Fibroblast of lung (primary cell): Measurements from ENCODE around the gene C2. TPM values are rescaled to one million over a fixed set of nuclear protein-coding genes. Genes with fewer than 3 reads are reported as not detected.

Source experiments
- DNase-seq, 2 donors: peaks; one replicate each; pipeline versions ENCODE4 v3.0.0 to v3.0.0-alpha.2; 2010; ENCODE audit warnings: low read depth in 2 of 2
- H2AFZ ChIP-seq: 2 replicates; pipeline ENCODE4 v1.5.1; 2012; ENCODE audit warnings: low read length, control low read depth, inconsistent platforms
- H3K27ac ChIP-seq: 2 replicates; pipeline ENCODE4 v1.5.1; 2011; ENCODE audit warnings: low read length, control low read depth; ENCODE audit not compliant: insufficient read depth
- H3K27me3 ChIP-seq: 2 replicates; pipeline ENCODE4 v1.5.1; 2011; ENCODE audit warnings: mild to moderate bottlenecking, low read length; ENCODE audit not compliant: control insufficient read depth, insufficient read depth
- H3K36me3 ChIP-seq: 2 replicates; pipeline ENCODE4 v1.5.1; 2011; ENCODE audit warnings: low read length; ENCODE audit not compliant: control insufficient read depth, insufficient read depth
- H3K4me1 ChIP-seq: 2 replicates; pipeline ENCODE4 v1.5.1; 2011; ENCODE audit warnings: low read length; ENCODE audit not compliant: control insufficient read depth, insufficient read depth; ENCODE audit errors: extremely low read depth
- H3K4me2 ChIP-seq: 2 replicates; pipeline ENCODE4 v1.5.1; 2011; ENCODE audit warnings: low read length, control low read depth; ENCODE audit not compliant: insufficient read depth; ENCODE audit errors: extremely low read depth
- H3K4me3 ChIP-seq, 4 experiments: fragments of 200-600 bp in 1 of 4; sonication (generic) in 1 of 4; replicated peaks in 1 of 4; 2 replicates each; pipeline ENCODE4 v1.5.1; 2011 to 2016; ENCODE audit warnings: low read length in 4 of 4, low read depth in 3 of 4, mild to moderate bottlenecking in 3 of 4, control low read depth in 2 of 4, inconsistent platforms in 1 of 4, mixed read lengths in 1 of 4; ENCODE audit not compliant: insufficient read depth in 1 of 4; ENCODE audit errors: control extremely low read depth in 1 of 4
- H3K79me2 ChIP-seq: 2 replicates; pipeline ENCODE4 v1.5.1; 2012; ENCODE audit warnings: mild to moderate bottlenecking, low read length, inconsistent platforms; ENCODE audit not compliant: control insufficient read depth, insufficient read depth
- H3K9ac ChIP-seq: 2 replicates; pipeline ENCODE4 v1.5.1; 2011; ENCODE audit warnings: mild to moderate bottlenecking, low read length, control low read depth; ENCODE audit not compliant: insufficient read depth
- H3K9me3 ChIP-seq: 2 replicates; pipeline ENCODE4 v1.5.1; 2012; ENCODE audit warnings: low read depth, low read length; ENCODE audit not compliant: control insufficient read depth, insufficient read depth
- H4K20me1 ChIP-seq: 2 replicates; pipeline ENCODE4 v1.5.1; 2011; ENCODE audit warnings: low read length; ENCODE audit not compliant: control insufficient read depth, insufficient read depth; ENCODE audit errors: extremely low read depth
- EZH2 ChIP-seq: IDR thresholded peaks from 2 replicates; pipeline ENCODE4 v1.5.1; 2012; ENCODE audit warnings: low read length, control low read depth, mild to moderate bottlenecking; ENCODE audit errors: missing control alignments
- polyA plus RNA-seq, 2 donors: library from polyadenylated mRNA; depleted of rRNA in 1 of 2; stranded (reverse) in 1 of 2; unstranded in 1 of 2; fragments of >200 nt; gene quantifications; 2 replicates each; pipeline ENCODE4 v1.2.1, GENCODE V29; 2011 to 2012; ENCODE audit warnings: missing spikeins in 1 of 2
- total RNA-seq: library from RNA; depleted of rRNA; stranded (reverse); fragments of >200 nt; gene quantifications from 2 replicates; pipeline ENCODE4 v1.2.1, GENCODE V29; 2014
- TF ChIP-seq, protein P1 (sequence below), 2 donors: IDR thresholded peaks in 1 of 2; conservative IDR thresholded peaks in 1 of 2; 1 replicate in 1 of 2; 2 replicates in 1 of 2; pipeline ENCODE4 v1.5.1; 2011 to 2012; ENCODE audit warnings: low read length in 2 of 2, control low read depth in 1 of 2, inconsistent platforms in 1 of 2, low read depth in 1 of 2, mild to moderate bottlenecking in 1 of 2

Gene C2
- total and polyA plus RNA-seq, 2 donors (not counting 1 experiment from before 2014, with no cell fraction given), result 7.6 to 16.8 TPM

DNA sequence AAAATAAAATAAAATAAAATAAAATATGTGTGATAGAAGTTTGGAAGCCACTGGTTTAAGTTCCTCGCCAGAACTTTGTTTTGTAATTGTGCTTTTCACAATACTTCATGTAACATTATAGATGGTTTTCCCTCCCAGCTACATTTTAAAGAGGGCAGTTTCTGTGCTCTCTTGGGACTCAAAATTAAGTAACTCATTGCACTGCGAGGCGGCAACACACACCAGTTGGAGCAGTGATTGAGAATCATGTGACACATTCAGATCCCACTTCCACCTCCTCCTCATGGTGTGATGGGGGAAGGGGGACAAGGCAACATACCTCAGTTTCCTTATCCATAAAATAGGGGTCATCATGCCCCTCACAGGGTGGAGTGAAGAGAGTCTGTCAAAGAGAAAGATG lies 7.5 kb downstream of the C2 start:
- H3K9me3 ChIP-seq, result no peaks in the 10 kb centered on the region
- H4K20me1 ChIP-seq, result no peaks in the 10 kb centered on the region
- no peaks in the 10 kb centered on the region for H3K27me3 ChIP-seq
- H3K79me2 ChIP-seq, result no peaks in the 10 kb centered on the region
- no peak overlapping the region for H3K27ac ChIP-seq
- TF ChIP-seq, protein P1, sequence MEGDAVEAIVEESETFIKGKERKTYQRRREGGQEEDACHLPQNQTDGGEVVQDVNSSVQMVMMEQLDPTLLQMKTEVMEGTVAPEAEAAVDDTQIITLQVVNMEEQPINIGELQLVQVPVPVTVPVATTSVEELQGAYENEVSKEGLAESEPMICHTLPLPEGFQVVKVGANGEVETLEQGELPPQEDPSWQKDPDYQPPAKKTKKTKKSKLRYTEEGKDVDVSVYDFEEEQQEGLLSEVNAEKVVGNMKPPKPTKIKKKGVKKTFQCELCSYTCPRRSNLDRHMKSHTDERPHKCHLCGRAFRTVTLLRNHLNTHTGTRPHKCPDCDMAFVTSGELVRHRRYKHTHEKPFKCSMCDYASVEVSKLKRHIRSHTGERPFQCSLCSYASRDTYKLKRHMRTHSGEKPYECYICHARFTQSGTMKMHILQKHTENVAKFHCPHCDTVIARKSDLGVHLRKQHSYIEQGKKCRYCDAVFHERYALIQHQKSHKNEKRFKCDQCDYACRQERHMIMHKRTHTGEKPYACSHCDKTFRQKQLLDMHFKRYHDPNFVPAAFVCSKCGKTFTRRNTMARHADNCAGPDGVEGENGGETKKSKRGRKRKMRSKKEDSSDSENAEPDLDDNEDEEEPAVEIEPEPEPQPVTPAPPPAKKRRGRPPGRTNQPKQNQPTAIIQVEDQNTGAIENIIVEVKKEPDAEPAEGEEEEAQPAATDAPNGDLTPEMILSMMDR (conservative IDR thresholded peaks at IDR 0.05 in 1 of 2, IDR thresholded peaks at IDR 0.05 in 1 of 2; ENCODE audit: low read depth in 1 of 2, low read length in 2 of 2), result no peak
- no peak for TF ChIP-seq EZH2
- H2AFZ ChIP-seq, result no peak overlapping the region
- DNase-seq, result no peak
- H3K4me2 ChIP-seq, result no peak overlapping the region
- no peaks in the 10 kb centered on the region for H3K4me1 ChIP-seq
- H3K4me3 ChIP-seq, result no peak overlapping the region
- no peaks in the 10 kb centered on the region for H3K36me3 ChIP-seq
- H3K9ac ChIP-seq, result no peak overlapping the region

DNA sequence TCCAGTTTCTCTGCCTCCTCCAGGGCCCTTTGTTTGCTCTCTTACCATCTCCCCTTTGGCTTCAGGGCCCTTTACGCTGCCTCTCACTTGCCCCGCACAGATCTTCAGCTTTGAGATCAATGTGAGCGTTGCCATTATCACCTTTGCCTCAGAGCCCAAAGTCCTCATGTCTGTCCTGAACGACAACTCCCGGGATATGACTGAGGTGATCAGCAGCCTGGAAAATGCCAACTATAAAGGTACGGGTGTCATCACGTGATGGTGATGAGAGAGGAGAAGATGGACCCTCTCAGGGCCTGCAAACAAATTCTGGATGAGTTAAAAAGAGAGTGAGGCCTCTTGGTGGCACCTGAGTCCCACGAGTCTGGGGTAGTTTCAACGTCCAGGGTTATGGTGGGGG lies 8.3 kb downstream of the C2 start:
- Histone ChIP-seq H3K4me3 (no peak overlapping the region), H3K79me2 (no peaks in the 10 kb centered on the region), H3K9ac (no peak overlapping the region), H2AFZ (no peak overlapping the region), H3K36me3 (no peaks in the 10 kb centered on the region), H3K9me3 (no peaks in the 10 kb centered on the region), H3K4me2 (no peak overlapping the region), H3K4me1 (no peaks in the 10 kb centered on the region), H4K20me1 (no peaks in the 10 kb centered on the region), H3K27me3 (no peaks in the 10 kb centered on the region), H3K27ac (no peak overlapping the region)
- no peak for DNase-seq
- no peak for TF ChIP-seq EZH2
- TF ChIP-seq, protein P1 (conservative IDR thresholded peaks at IDR 0.05 in 1 of 2, IDR thresholded peaks at IDR 0.05 in 1 of 2; ENCODE audit: low read depth in 1 of 2, low read length in 2 of 2), result no peak

DNA sequence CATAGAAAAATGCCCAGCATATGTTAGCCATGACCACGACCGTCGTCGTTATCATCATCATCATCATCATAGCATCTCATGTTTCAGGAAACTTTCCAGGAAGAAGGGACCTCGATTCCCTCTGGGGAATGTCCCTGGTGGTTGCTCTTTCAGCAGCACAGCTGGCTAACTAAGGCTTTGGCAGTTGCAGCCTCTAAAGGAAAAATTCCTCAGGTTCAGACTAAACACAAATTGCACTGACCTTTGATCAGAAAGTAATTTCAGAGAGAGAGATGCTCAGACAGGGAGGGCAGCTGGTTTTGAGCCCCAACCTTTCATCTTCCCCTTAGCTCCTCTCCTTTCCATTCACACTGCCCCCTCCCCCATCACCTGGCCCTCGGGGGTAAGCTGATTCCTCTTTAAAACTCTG lies 12.7 kb downstream of the C2 start:
- H3K9me3 ChIP-seq, result no peaks in the 10 kb centered on the region
- H3K4me3 ChIP-seq, result no peak overlapping the region
- H3K4me2 ChIP-seq, result no peak overlapping the region
- H3K36me3 ChIP-seq, result no peaks in the 10 kb centered on the region
- no peak overlapping the region for H3K9ac ChIP-seq
- TF ChIP-seq EZH2, result no peak
- TF ChIP-seq, protein P1 (conservative IDR thresholded peaks at IDR 0.05 in 1 of 2, IDR thresholded peaks at IDR 0.05 in 1 of 2; ENCODE audit: low read depth in 1 of 2, low read length in 2 of 2), result peak in 1 of 2 donors; percentile 2
- no peaks in the 10 kb centered on the region for H4K20me1 ChIP-seq
- no peak overlapping the region for H3K27ac ChIP-seq
- peaks cover 6% of the 10 kb centered on the region for H3K4me1 ChIP-seq
- no peaks in the 10 kb centered on the region for H3K79me2 ChIP-seq
- H2AFZ ChIP-seq, result no peak overlapping the region
- peaks cover 4% of the 10 kb centered on the region for H3K27me3 ChIP-seq
- peak in 1 of 2 donors; percentile 31 for DNase-seq
